Thyroid gland (tissue), 4 donors: ENCODE results near the gene TMCC3. TPM values are rescaled to one million over a fixed set of nuclear protein-coding genes. Genes with fewer than 3 reads are reported as not detected.
A peak's percentile ranks its signal among the peaks of the same experiment; 100 is the strongest.
"Not testable (repeated sequence)": the region's sequence is repeated elsewhere in the genome, so short reads cannot be mapped to it uniquely, and the experiment has no call there.

Experiments
- DNase-seq, 2 donors: peaks; one replicate each; pipeline ENCODE4 v3.0.0-alpha.2; 2019
- H3K27ac ChIP-seq, 3 donors: fragments of 200-600 bp; sonication (generic); 1 replicate in 2 of 3; 2 replicates in 1 of 3; pipeline ENCODE4 v1.5.1; 2016 to 2019; ENCODE audit warnings: mild to moderate bottlenecking in 1 of 3, moderate library complexity in 1 of 3
- H3K27me3 ChIP-seq: fragments of 200-600 bp; sonication (generic); one replicate; pipeline ENCODE4 v1.5.1; 2019
- H3K36me3 ChIP-seq, 2 donors: fragments of 200-600 bp; sonication (generic); one replicate each; pipeline ENCODE4 v1.5.1; 2016 to 2019
- H3K4me1 ChIP-seq, 2 donors: fragments of 200-600 bp; sonication (generic); one replicate each; pipeline ENCODE4 v1.5.1; 2017 to 2019
- H3K4me3 ChIP-seq, 3 donors: fragments of 200-600 bp; sonication (generic); replicated peaks in 1 of 3; 1 replicate in 2 of 3; 2 replicates in 1 of 3; pipeline ENCODE4 v1.5.1; 2016; ENCODE audit warnings: mild to moderate bottlenecking in 1 of 3
- H3K9me3 ChIP-seq: fragments of 200-600 bp; sonication (generic); one replicate; pipeline ENCODE4 v1.5.1; 2017
- CTCF ChIP-seq, 6 experiments: fragments of 200-600 bp in 3 of 6; fragments of 450-650 bp in 3 of 6; sonication (generic) in 3 of 6; IDR thresholded peaks; one replicate each; pipeline ENCODE4 v1.5.1; 2016 to 2019; ENCODE audit warnings: antibody characterized with exemption in 6 of 6, mild to moderate bottlenecking in 2 of 6, inconsistent platforms in 1 of 6, moderate library complexity in 1 of 6
- POLR2A ChIP-seq, 2 donors: fragments of 450-650 bp; IDR thresholded peaks; one replicate each; pipeline ENCODE4 v1.6.1; 2017; ENCODE audit warnings: antibody characterized with exemption in 2 of 2, mild to moderate bottlenecking in 2 of 2, moderate library complexity in 1 of 2
- WGBS, 2 donors: methylation state at CpG; one replicate each; pipeline ENCODE4 v1.1.5; 2017; 5-methylcytosine and 5-hydroxymethylcytosine counted together
- intact Hi-C: fragments of 100-400 bp; cut with DNase I; formaldehyde crosslinking; loops from one replicate; pipeline ENCODE4 v1.15.1; 2023
- total RNA-seq, 4 donors: library from RNA; depleted of rRNA; stranded (reverse); fragments of >200 nt; gene quantifications; one replicate each; pipeline ENCODE4 v1.2.3, GENCODE V29; 2016

Gene TMCC3
- total RNA-seq, 4 donors from 2014 or later: 15.0 to 25.6 (median 19.3) TPM

GRCh38 chr12:94596596-94596995, 53.8 kb downstream of the TMCC3 start:
- peak overlapping the region in 1 of 3 donors; percentile 60 for H3K27ac ChIP-seq

GRCh38 chr12:94595152-94595551, 55.2 kb downstream of the TMCC3 start:
- WGBS, 2 donors: 81 to 94% methylated on average over 3 of the region's 3 CpGs
- no peak overlapping the region for H3K27ac ChIP-seq

More at GRCh38 chr12:94596596-94596995, 53.8 kb downstream of the TMCC3 start:
- Histone ChIP-seq H3K27me3 (no peaks in the 10 kb centered on the region), H3K4me1 (peaks cover 4 to 27% of the 10 kb centered on the region in 2 donors), H3K9me3 (no peaks in the 10 kb centered on the region), H3K4me3 (no peak overlapping the region), H3K36me3 (no peaks in the 10 kb centered on the region)
- intact Hi-C loops: no loop called here
- peak; percentile 49 to 61 for DNase-seq
- TF ChIP-seq CTCF (IDR thresholded peaks at IDR 0.05) (no peak), POLR2A (IDR thresholded peaks at IDR 0.05) (no peak)
- 31 to 45% methylated on average over 2 of the region's 2 CpGs for WGBS, 2 donors

GRCh38 chr12:94594443-94594825, 55.9 kb downstream of the TMCC3 start:
- DNase-seq: no peak
- intact Hi-C loops: no loop called here
- Histone ChIP-seq H3K36me3 (no peaks in the 10 kb centered on the region), H3K4me3 (no peak overlapping the region), H3K27ac (peak overlapping the region in 2 of 3 donors; percentile 18 to 39), H3K27me3 (no peaks in the 10 kb centered on the region), H3K4me1 (peaks cover 14 to 25% of the 10 kb centered on the region in 2 donors), H3K9me3 (no peaks in the 10 kb centered on the region)
- TF ChIP-seq CTCF (IDR thresholded peaks at IDR 0.05): no peak
- no peak for TF ChIP-seq POLR2A (IDR thresholded peaks at IDR 0.05)
- WGBS, 2 donors: 51 to 66% methylated on average over 3 of the region's 3 CpGs

More at GRCh38 chr12:94595152-94595551, 55.2 kb downstream of the TMCC3 start:
- Histone ChIP-seq H3K9me3 (no peaks in the 10 kb centered on the region), H3K4me1 (peaks cover 14 to 25% of the 10 kb centered on the region in 2 donors), H3K27me3 (no peaks in the 10 kb centered on the region), H3K4me3 (no peak overlapping the region), H3K36me3 (no peaks in the 10 kb centered on the region)
- intact Hi-C loops: no loop called here
- TF ChIP-seq CTCF (IDR thresholded peaks at IDR 0.05) (no peak), POLR2A (IDR thresholded peaks at IDR 0.05) (no peak)
- no peak for DNase-seq

GRCh38 chr12:94593822-94594442, 56.4 kb downstream of the TMCC3 start:
- Histone ChIP-seq H3K4me1 (peaks cover 14 to 25% of the 10 kb centered on the region in 2 donors), H3K36me3 (no peaks in the 10 kb centered on the region), H3K27me3 (no peaks in the 10 kb centered on the region), H3K27ac (peak overlapping the region in 2 of 3 donors; percentile 18 to 39), H3K4me3 (no peak overlapping the region), H3K9me3 (no peaks in the 10 kb centered on the region)
- DNase-seq: no peak
- intact Hi-C loops: no loop called here
- TF ChIP-seq POLR2A (IDR thresholded peaks at IDR 0.05): no peak
- TF ChIP-seq CTCF (IDR thresholded peaks at IDR 0.05): no peak
- WGBS, 2 donors: 61 to 85% methylated on average over 4 of the region's 4 CpGs

GRCh38 chr12:94592723-94593122, 57.6 kb downstream of the TMCC3 start:
- Histone ChIP-seq H3K4me1 (peaks cover 14 to 32% of the 10 kb centered on the region in 2 donors), H3K27ac (peak overlapping the region in 1 of 3 donors; percentile 62)
- H3K36me3 ChIP-seq, DNase-seq, H3K27me3 ChIP-seq, H3K9me3 ChIP-seq, intact Hi-C loops, H3K4me3 ChIP-seq: not testable (repeated sequence)
- WGBS, 2 donors: 86 to 95% methylated on average over 9 of the region's 9 CpGs
